Activated CD4-positive, alpha-beta T cell treated with anti-CD3 and anti-CD28 coated beads, Interleukin-2, Interleukin-4, amounts not matched to agents 100 ng/mL and 50 ng/mL, durations not matched to agents 16 hours and 8 hours (primary cell): ENCODE results near the gene MICAL2.

Experiments used
- DNase-seq: peaks from one replicate; pipeline ENCODE4 v3.0.0-alpha.2; 2020; ENCODE audit warnings: low spot score

Gene MICAL2

GRCh38 chr11:12211331-12212065 is 101.1 kb downstream of the MICAL2 start:
- DNase-seq: no peak

GRCh38 chr11:12212174-12212820 is 101.9 kb downstream of the MICAL2 start:
- DNase-seq: no peak

- no peak for DNase-seq
These were observed 102.4 kb downstream of the MICAL2 start for GRCh38 chr11:12212821-12213185.

GRCh38 chr11:12213883-12214282 is 103.5 kb downstream of the MICAL2 start:
- no peak for DNase-seq

- DNase-seq: no peak
These were observed 104.4 kb downstream of the MICAL2 start for GRCh38 chr11:12214751-12215150.

- DNase-seq: no peak
These were observed 104.8 kb downstream of the MICAL2 start for GRCh38 chr11:12215181-12215593.

GRCh38 chr11:12216041-12216451 is 105.7 kb downstream of the MICAL2 start:
- DNase-seq: no peak

GRCh38 chr11:12216671-12217374 is 106.4 kb downstream of the MICAL2 start:
- no peak for DNase-seq

- no peak for DNase-seq
These were observed 107.5 kb downstream of the MICAL2 start for GRCh38 chr11:12217879-12218278.

GRCh38 chr11:12218909-12219308 is 108.5 kb downstream of the MICAL2 start:
- no peak for DNase-seq

- no peak for DNase-seq
These were observed 109.4 kb downstream of the MICAL2 start for GRCh38 chr11:12219757-12220156.

GRCh38 chr11:12220305-12220704 is 109.9 kb downstream of the MICAL2 start:
- no peak for DNase-seq

- no peak for DNase-seq
These were observed 110.7 kb downstream of the MICAL2 start for GRCh38 chr11:12221051-12221535.

GRCh38 chr11:12222055-12222792 is 111.8 kb downstream of the MICAL2 start:
- DNase-seq: no peak

GRCh38 chr11:12223771-12224536 is 113.6 kb downstream of the MICAL2 start:
- DNase-seq: no peak

GRCh38 chr11:12224537-12224893 is 114.1 kb downstream of the MICAL2 start:
- DNase-seq: peak; percentile 96

- no peak for DNase-seq
These were observed 114.8 kb downstream of the MICAL2 start for GRCh38 chr11:12225046-12225739.

GRCh38 chr11:12226093-12226492 is 115.7 kb downstream of the MICAL2 start:
- DNase-seq: no peak

- DNase-seq: no peak
These were observed 119.2 kb downstream of the MICAL2 start for GRCh38 chr11:12229450-12230229.

GRCh38 chr11:12232160-12232559 is 121.8 kb downstream of the MICAL2 start:
- DNase-seq: no peak
